ENCODE data around the gene TNS2. TPM values are rescaled to one million over a fixed set of nuclear protein-coding genes. Genes with fewer than 3 reads are reported as not detected.

TNS2 gene
- total and polyA plus RNA-seq, 9 of the 15 experiments (the other 6 are each of a cell fraction or from before 2014, with no cell fraction given): 0.28 to 3.1 (median 1.2) TPM; not detected in 1

DNA sequence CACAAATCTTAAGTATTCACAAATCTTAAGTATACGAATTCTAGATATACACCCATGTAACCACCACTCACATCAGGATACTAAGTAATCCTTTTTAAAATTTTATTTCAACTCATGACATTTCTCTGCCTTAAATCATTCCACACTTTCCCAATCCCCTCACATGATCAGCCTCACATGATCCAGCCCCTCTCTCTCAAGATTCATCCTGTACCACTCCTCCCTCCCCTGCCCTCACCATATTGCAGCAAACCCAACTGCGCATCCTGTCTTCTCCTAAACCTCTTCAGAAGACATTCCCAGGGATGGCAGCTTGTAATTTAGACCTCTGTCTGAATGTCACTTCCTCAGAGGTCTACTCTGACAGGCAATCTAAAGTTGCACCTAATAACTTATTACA lies 45.3 kb upstream of the TNS2 start (continued):
- TF ChIP-seq, protein P1, sequence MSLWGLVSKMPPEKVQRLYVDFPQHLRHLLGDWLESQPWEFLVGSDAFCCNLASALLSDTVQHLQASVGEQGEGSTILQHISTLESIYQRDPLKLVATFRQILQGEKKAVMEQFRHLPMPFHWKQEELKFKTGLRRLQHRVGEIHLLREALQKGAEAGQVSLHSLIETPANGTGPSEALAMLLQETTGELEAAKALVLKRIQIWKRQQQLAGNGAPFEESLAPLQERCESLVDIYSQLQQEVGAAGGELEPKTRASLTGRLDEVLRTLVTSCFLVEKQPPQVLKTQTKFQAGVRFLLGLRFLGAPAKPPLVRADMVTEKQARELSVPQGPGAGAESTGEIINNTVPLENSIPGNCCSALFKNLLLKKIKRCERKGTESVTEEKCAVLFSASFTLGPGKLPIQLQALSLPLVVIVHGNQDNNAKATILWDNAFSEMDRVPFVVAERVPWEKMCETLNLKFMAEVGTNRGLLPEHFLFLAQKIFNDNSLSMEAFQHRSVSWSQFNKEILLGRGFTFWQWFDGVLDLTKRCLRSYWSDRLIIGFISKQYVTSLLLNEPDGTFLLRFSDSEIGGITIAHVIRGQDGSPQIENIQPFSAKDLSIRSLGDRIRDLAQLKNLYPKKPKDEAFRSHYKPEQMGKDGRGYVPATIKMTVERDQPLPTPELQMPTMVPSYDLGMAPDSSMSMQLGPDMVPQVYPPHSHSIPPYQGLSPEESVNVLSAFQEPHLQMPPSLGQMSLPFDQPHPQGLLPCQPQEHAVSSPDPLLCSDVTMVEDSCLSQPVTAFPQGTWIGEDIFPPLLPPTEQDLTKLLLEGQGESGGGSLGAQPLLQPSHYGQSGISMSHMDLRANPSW (CRISPR knock-in tag; IDR thresholded peaks at IDR 0.05): no peak
- TF ChIP-seq PHF21A (IDR thresholded peaks at IDR 0.05; ENCODE audit: borderline replicate concordance, low read depth) (no peak), NR2F6 (CRISPR knock-in tag; IDR thresholded peaks at IDR 0.05) (no peak), USF2 (CRISPR knock-in tag; IDR thresholded peaks at IDR 0.05) (peak; percentile 59; the same call in 1 of the 2 replicates), NELFE (IDR thresholded peaks at IDR 0.05; ENCODE audit: insufficient read depth, insufficient read length) (no peak), CEBPB (tag; IDR thresholded peaks at IDR 0.05) (peak; percentile 34; the same call in 1 of the 2 replicates), ZNF668 (CRISPR knock-in tag; IDR thresholded peaks at IDR 0.05) (no peak), HNRNPK (IDR thresholded peaks at IDR 0.05; ENCODE audit: low read depth, low read length, poor library complexity, severe bottlenecking) (no peak), RAD51 (IDR thresholded peaks at IDR 0.05; ENCODE audit: borderline replicate concordance, low read depth) (peak; percentile 89)
- TF ChIP-seq, protein P2, sequence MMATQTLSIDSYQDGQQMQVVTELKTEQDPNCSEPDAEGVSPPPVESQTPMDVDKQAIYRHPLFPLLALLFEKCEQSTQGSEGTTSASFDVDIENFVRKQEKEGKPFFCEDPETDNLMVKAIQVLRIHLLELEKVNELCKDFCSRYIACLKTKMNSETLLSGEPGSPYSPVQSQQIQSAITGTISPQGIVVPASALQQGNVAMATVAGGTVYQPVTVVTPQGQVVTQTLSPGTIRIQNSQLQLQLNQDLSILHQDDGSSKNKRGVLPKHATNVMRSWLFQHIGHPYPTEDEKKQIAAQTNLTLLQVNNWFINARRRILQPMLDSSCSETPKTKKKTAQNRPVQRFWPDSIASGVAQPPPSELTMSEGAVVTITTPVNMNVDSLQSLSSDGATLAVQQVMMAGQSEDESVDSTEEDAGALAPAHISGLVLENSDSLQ (IDR thresholded peaks at IDR 0.05): peak; percentile 47; the same call in 1 of the 2 replicates
